Stimulated activated naive CD8-positive, alpha-beta T cell treated with anti-CD3 and anti-CD28 coated beads, Interleukin-15, amount 100 ng/mL, for 72 hours (primary cell): ENCODE measurements around the gene PTPRN2.

Source experiments
- ATAC-seq: fragments of 150-1000 bp; cut with Tn5 transposase; 2 replicates; pipeline ENCODE4 v1.10.0; 2021; ENCODE audit warnings: mild to moderate bottlenecking, moderate library complexity
- DNase-seq, 2 donors: peaks; one replicate each; pipeline ENCODE4 v3.0.0; 2021 to 2022
- H3K27ac Mint-ChIP-seq, 2 donors: one replicate each; pipeline ENCODE4 v1.8.0; 2022; ENCODE audit warnings: mild to moderate bottlenecking in 2 of 2, mixed read lengths in 2 of 2, moderate library complexity in 2 of 2
- H3K27me3 Mint-ChIP-seq: one replicate; pipeline ENCODE4 v1.8.0; 2022; ENCODE audit warnings: mixed read lengths
- H3K4me1 Mint-ChIP-seq: one replicate; pipeline ENCODE4 v1.8.0; 2022; ENCODE audit warnings: mild to moderate bottlenecking, mixed read lengths
- H3K4me3 Mint-ChIP-seq, 2 donors: one replicate each; pipeline ENCODE4 v1.8.0; 2022; ENCODE audit warnings: mild to moderate bottlenecking in 2 of 2, mixed read lengths in 2 of 2, moderate library complexity in 1 of 2
- H3K9me3 Mint-ChIP-seq, 2 donors: one replicate each; pipeline ENCODE4 v1.8.0; 2022; ENCODE audit warnings: mixed read lengths in 2 of 2

Gene PTPRN2

DNA sequence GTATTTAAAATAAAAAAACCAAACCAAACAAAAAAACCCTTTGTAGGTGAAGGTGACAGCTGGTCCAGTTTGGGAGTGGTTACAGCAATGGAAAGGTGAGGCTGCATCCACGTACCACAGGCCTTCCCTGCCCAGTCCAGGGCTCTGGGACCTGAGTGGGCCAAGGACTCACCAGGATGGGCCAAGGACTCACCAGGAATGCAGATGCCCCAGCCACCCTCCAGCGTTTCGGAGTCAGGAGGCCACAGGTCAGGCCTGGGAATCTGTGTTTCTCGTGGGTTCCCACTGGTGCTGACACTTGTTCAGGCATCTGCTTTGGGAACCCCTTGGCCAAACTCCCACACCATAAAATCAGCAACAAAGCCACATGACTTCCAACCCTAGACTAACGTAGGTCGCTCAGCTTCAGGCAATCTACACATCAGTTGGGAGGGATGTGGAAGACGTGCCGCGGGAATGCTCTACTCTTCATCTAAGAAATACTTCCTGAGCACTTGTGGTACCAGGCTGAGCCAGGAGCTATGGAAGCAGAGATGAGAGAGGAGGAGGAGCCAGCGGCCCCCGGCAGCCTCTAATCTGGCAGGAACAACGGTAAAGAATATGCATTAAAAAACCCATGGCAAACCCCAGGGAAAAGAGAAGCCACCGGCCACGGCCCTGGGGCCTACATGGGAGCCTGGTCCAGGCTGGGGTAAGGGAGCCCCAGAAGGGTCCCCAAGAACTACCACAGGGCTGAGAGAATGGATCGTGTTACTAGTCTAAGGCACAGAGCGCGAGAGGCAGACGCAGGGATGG lies 473.4 kb downstream of the PTPRN2 start:
- DNase-seq, result no peak
- H3K9me3 Mint-ChIP-seq, result peaks cover 21 to 50% of the 10 kb centered on the region in 2 donors
- ATAC-seq, result no peak
- no peaks in the 10 kb centered on the region for H3K4me1 Mint-ChIP-seq
- H3K4me3 Mint-ChIP-seq, result no peak overlapping the region
- no peaks in the 10 kb centered on the region for H3K27me3 Mint-ChIP-seq
- H3K27ac Mint-ChIP-seq, result no peak overlapping the region

DNA sequence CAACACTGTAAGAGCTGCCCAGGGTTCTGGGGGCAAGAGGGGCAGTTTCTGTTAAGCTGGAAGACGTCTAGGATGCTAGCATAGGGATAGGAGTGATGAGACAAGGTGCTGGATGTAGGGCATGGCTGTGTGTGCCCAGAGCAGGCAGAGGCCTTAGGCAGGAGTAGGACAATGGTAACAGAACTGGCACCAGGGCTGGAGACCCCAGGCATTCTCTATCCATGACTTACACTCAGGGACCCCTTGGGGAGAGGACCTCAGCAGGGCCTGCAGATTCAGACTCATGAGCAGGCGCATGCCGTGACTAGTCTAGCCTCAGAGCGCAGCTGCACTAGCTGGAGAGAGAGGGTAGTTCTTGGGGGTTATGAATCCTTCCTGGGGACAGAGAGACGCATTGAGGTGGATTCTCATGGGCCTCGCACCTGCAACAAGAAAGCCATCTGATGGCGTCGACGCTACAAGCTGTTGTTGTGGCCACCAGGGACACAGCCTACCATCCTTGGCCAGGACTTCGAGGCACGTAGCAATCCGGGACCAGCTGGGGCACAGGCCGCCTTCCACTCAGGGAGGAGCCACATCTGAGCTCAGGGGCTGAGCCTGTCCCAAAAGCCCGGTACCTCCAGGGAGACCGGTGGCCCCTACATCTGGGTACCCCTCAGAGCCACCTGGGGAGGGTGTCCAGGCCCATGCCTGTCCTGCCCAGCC lies 474.1 kb downstream of the PTPRN2 start:
- ATAC-seq (no peak), DNase-seq (no peak)
- no peaks in the 10 kb centered on the region for H3K27me3 Mint-ChIP-seq
- H3K27ac Mint-ChIP-seq, result peak overlapping the region; percentile 21 to 48
- H3K9me3 Mint-ChIP-seq, result peaks cover 18 to 46% of the 10 kb centered on the region in 2 donors
- H3K4me1 Mint-ChIP-seq, result no peaks in the 10 kb centered on the region
- no peak overlapping the region for H3K4me3 Mint-ChIP-seq

DNA sequence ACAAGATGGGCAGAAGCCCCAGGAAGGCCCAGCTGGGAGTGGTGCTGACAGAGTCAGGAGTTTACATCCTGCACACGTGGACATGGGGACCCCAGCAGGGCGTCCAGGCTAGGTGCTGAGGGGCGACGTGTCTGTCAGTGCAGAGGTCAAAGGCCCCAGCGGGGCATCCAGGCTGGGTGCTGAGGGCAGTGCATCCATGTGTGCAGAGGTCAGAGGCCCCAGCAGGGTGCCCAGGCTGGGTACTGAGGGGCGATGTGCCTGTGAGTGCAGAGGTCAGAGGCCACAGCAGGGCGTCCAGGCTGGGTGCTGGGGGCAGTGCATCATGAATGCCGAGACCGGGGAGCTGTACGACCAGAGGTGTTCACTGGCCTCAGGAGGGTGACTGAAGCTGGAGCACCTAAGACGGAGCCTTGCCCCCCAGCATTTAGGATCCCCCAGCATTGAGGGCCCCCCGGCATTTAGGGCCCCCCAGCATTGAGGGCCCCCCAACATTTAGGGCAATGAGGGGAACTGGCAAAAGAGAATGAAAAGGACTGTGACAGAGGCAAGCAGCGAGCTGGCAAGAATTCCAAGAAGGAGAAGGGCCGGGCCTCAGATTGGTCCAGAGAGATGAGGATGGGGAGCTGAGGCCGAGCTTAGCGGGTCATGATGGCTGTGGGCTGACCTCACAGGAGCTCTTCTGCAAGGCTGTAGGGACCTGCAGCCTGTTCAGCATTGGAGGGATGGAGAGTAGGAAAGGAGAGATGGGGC lies 474.9 kb downstream of the PTPRN2 start:
- peaks cover 18 to 46% of the 10 kb centered on the region in 2 donors for H3K9me3 Mint-ChIP-seq
- ATAC-seq (peak; percentile 31), DNase-seq (no peak)
- no peak overlapping the region for H3K4me3 Mint-ChIP-seq
- H3K4me1 Mint-ChIP-seq, result no peaks in the 10 kb centered on the region
- no peaks in the 10 kb centered on the region for H3K27me3 Mint-ChIP-seq
- peak overlapping the region in 1 of 2 donors; percentile 21 for H3K27ac Mint-ChIP-seq

DNA sequence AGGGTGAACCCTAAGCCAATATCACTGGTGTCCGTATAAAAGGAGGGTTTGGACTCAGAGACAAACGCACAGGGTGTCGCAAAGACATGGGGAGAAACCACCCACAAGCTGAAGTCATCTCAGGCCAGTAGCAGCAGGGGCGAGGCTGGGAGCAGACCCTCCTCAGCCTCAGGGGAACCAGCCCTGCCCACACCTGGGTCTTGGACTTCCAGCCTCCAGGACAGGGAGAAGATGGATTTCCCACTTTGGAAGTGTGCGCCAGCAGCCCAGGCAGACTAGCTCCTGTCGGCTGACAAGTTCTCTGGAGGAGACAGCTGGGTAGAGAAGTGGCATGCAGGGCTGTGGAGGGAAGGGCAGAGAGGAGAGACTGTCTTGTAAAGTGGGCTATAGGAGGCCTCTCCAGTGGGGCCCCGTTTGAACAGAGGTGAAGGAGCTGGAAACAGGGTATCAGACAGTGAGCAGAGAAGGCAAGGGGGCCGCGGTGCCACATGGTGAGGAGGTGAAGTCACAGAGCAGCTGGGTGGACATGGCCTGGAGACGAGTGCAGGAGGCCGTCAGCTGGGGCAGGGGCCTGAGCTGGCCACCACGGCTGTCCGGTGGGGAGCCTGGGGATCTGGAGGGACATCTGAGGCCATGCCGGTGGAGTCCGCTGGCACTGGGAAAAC lies 475.6 kb downstream of the PTPRN2 start:
- no peaks in the 10 kb centered on the region for H3K4me1 Mint-ChIP-seq
- H3K9me3 Mint-ChIP-seq, result peaks cover 14 to 40% of the 10 kb centered on the region in 2 donors
- H3K27me3 Mint-ChIP-seq, result no peaks in the 10 kb centered on the region
- no peak for DNase-seq
- H3K27ac Mint-ChIP-seq, result peak overlapping the region in 1 of 2 donors; percentile 88
- no peak for ATAC-seq
- H3K4me3 Mint-ChIP-seq, result no peak overlapping the region

DNA sequence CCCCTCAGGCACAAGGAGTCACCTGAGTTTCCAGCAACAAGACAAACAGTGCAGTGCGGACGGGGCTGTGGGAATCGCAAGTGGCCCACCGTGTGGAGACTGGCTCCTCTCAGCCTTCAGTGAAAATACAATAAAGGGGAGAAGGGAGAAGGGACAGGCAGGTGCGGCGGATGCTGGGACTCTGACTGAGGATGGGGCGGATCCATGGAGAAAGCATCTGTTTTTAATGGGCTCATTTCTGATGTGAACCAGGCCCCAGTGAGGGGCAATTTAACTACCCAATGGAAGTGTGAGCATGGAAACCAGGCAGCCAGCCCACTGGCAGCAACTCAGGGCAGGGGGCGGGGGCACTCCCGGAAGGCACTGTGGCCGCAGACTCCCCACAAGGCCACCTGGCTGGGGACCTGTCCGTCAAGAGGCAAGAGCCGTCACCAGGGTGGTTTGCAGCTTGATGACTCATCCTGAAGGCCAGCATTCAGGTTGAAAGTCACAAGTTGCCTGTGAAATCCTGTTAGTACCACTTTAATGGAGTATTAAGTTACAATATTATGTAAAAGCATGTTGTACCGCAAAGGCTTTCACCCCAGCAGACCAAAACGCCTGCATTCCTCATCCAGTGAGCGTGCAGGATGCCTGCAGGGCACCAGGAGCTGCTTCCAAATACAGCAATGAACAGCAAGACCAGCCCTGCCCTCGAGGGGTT lies 476.4 kb downstream of the PTPRN2 start:
- H3K4me1 Mint-ChIP-seq, result no peaks in the 10 kb centered on the region
- H3K4me3 Mint-ChIP-seq, result no peak overlapping the region
- no peaks in the 10 kb centered on the region for H3K27me3 Mint-ChIP-seq
- DNase-seq, result no peak
- no peak overlapping the region for H3K27ac Mint-ChIP-seq
- peaks cover 9 to 33% of the 10 kb centered on the region in 2 donors for H3K9me3 Mint-ChIP-seq
- ATAC-seq, result no peak

DNA sequence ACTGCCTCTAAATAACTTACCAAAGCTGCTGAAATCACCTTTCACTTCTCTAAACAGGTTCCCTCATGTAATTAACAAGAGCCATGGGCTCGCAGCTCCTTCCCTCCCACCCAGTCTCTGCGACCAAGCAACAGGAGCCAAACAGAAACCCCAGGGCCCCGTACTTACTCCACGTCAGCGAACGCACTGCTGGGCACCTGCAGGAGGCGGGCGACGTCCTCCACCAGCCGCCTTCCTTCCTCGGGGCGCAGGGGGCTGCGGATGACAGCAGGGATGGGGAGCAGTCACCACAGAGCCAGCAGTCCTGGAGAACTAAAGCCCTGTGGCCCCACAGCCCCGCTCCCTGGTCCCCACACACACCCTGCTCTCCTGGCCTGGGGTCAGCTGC lies 477.0 kb downstream of the PTPRN2 start:
- no peak for DNase-seq
- H3K9me3 Mint-ChIP-seq, result peaks cover 8 to 30% of the 10 kb centered on the region in 2 donors
- no peaks in the 10 kb centered on the region for H3K4me1 Mint-ChIP-seq
- H3K4me3 Mint-ChIP-seq, result no peak overlapping the region
- no peak for ATAC-seq
- no peaks in the 10 kb centered on the region for H3K27me3 Mint-ChIP-seq
- H3K27ac Mint-ChIP-seq, result no peak overlapping the region

DNA sequence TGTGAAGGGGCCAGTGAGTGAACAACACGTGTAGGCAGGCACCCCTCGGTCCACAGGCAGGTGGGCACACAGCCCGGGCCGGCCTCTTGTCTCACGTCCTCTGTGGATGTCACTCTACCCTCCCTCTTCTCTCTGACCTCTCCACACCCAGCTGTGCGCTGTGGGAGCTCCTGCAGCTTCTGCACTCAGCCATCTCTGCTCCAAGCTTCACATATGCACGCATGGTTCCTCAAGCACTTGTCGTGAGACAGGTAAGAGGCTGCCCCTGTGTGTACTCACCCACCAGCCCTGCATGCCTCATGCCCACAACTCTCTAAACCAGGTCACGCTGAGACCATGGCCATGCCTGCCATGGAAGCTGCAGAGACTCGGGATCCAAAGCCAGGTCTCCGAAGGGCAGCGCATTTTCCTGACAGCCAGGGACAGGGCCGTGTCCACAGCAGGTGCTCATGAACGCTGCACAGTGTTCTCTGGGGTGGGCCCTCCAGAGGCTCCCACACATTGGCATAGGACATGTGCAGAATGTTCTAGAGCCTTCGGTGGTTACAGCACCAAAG lies 477.5 kb downstream of the PTPRN2 start:
- ATAC-seq (no peak), DNase-seq (no peak)
- Mint-ChIP-seq H3K27ac (no peak overlapping the region), H3K27me3 (no peaks in the 10 kb centered on the region), H3K4me1 (no peaks in the 10 kb centered on the region), H3K9me3 (peaks cover 3 to 25% of the 10 kb centered on the region in 2 donors), H3K4me3 (no peak overlapping the region)

DNA sequence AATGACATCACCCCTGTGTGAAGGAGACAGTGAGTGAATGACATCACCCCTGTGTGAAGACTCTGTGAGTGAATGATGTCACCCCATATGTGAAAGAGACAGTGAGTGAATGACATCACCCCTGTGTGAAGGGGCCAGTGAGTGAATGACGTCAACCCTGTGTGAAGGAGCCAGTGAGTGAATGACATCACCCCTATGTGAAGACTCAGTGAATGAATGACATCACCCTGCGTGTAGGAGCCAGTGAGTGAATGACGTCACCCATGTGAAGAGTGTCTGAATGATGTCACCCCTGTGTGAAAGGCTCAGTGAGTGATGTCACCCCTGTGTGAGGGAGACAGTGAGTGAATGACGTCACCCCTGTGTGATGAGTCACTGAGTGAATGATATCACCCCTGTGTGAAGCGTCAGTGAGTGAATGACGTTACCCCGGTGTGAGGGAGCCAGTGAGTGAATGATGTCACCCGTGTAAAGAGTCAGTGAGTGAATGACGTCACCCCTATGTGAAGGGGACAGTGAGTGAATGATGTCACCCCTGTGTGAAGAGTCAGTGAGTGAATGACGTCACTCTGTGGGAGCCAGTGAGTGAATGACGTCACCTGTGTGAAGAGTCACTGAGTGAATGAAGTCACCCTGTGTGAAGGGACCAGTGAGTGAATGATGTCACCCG lies 478.1 kb downstream of the PTPRN2 start:
- no peak overlapping the region for H3K4me3 Mint-ChIP-seq
- no peak overlapping the region for H3K27ac Mint-ChIP-seq
- H3K27me3 Mint-ChIP-seq, result no peaks in the 10 kb centered on the region
- ATAC-seq (peak; percentile 16), DNase-seq (no peak)
- H3K9me3 Mint-ChIP-seq, result peaks cover 0 to 19% of the 10 kb centered on the region in 2 donors
- H3K4me1 Mint-ChIP-seq, result no peaks in the 10 kb centered on the region

DNA sequence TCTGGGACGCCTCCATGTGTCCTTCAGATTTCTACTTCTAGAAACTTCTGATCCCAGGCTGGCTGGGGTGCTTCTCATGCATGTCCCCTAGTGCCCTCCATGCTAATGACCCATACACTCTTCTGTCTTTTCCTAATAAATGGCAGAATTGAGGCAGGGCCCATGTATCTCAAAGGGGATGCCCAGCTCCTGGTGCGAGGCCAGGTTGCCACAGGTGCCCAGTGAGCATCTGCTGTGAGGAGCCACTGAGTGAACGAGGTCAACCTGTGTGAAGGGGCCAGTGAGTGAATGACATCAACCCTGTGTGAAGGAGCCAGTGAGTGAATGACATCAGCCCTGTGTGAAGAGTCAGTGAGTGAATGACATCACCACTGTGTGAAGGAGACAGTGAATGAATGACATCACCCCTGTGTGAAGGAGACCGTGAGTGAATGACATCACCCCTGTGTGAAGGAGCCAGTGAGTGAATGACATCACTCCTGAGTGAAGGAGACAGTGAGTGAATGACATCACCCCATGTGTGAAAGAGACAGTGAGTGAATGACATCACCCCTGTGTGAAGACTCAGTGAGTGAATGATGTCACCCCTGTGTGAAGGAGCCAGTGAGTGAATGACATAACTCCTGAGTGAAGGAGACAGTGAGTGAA lies 478.9 kb downstream of the PTPRN2 start:
- Mint-ChIP-seq H3K27me3 (no peaks in the 10 kb centered on the region), H3K27ac (peak overlapping the region in 1 of 2 donors; percentile 79), H3K4me3 (no peak overlapping the region), H3K4me1 (no peaks in the 10 kb centered on the region), H3K9me3 (peaks cover 0 to 16% of the 10 kb centered on the region in 2 donors)
- ATAC-seq (no peak), DNase-seq (no peak)

DNA sequence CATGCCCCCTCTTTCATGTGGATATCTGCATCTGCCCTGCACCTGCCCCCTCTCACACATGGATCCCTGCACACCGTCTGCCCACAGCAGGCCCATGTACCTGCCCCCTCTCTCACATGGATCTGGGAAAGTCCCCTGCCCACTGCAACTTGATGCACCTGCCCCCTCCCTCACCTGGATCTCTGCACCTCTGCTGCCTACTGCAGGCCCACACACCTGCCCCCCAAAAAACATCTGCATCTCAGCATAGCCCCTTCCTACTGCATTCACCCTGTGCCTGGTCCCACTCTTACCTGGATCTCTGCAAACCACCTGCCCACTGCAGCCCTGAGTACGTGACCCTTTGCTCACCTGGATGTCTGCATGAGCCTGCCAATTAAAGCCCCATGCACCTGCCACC lies 479.8 kb downstream of the PTPRN2 start:
- peak overlapping the region in 1 of 2 donors; percentile 79 for H3K27ac Mint-ChIP-seq
- peaks cover 0 to 7% of the 10 kb centered on the region in 2 donors for H3K9me3 Mint-ChIP-seq
- ATAC-seq (no peak), DNase-seq (no peak)
- H3K4me3 Mint-ChIP-seq, result no peak overlapping the region
- H3K27me3 Mint-ChIP-seq, result no peaks in the 10 kb centered on the region
- H3K4me1 Mint-ChIP-seq, result no peaks in the 10 kb centered on the region

DNA sequence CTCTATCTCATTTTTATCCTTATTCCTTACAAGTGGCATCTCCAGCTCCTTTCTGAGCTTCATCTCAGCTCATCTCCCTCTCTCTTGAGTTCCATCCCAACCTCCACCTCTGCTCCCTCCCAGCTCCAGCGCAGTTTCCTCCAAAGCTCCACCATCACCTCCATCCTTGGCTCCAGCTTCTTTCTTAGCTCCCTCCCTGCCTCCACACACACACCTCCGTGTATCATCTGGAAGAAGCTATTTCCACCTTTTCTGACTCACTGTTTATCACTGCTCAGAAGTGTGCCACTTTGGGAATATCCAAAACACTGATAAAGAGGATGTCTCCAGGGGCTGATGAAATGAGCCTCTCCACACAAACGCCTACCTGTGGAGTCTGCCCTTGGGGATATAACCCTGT lies 481.4 kb downstream of the PTPRN2 start:
- H3K27me3 Mint-ChIP-seq, result no peaks in the 10 kb centered on the region
- no peak overlapping the region for H3K4me3 Mint-ChIP-seq
- H3K9me3 Mint-ChIP-seq, result peaks cover 0 to 6% of the 10 kb centered on the region in 2 donors
- DNase-seq, result no peak
- H3K4me1 Mint-ChIP-seq, result no peaks in the 10 kb centered on the region
- no peak for ATAC-seq
- no peak overlapping the region for H3K27ac Mint-ChIP-seq

DNA sequence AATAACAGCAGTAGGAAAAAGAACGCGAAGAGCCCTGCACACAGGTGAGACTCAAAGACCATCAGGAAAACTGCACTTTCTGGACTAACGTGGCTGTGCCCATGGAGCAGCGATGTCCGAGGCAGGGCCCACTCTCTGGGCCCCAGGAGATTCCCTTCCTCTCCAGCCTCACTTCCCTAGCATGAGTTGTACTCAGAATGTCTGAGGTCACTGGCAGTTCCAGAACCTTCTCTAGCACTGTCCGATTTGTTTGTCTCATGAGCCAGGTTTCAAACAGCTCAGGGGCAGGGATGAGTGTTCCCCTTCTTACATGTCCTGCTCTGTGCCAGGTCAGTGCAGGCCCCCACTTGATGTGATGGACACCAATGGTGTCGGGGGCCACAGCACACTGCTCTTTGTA lies 484.2 kb downstream of the PTPRN2 start:
- H3K4me3 Mint-ChIP-seq, result no peak overlapping the region

DNA sequence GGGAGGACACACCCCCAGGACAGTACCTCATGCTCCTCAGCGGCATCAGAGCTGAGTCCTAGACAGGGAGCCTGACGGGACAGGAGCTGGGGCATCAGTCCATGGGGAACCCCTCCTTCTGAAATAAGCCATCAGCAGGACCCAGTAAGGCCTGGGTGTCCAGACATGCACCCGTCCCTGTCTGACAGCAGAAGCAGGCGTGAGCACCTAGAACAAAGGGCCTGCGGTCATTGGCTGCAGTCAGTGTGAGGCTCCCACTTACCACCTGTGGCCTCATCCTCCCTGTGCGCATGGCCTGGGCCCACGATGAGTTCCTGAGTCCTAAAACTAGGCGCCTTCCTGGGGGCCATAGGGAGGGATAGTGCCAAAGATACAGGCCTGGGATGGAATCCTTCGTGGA lies 484.7 kb downstream of the PTPRN2 start:
- H3K27me3 Mint-ChIP-seq, result peaks cover 10% of the 10 kb centered on the region
- no peaks in the 10 kb centered on the region for H3K4me1 Mint-ChIP-seq
- ATAC-seq, result no peak
- no peak overlapping the region for H3K4me3 Mint-ChIP-seq
- H3K9me3 Mint-ChIP-seq, result no peaks in the 10 kb centered on the region
- H3K27ac Mint-ChIP-seq, result no peak overlapping the region
- no peak for DNase-seq

More for the DNA sequence above, 484.2 kb downstream of the PTPRN2 start:
- Mint-ChIP-seq H3K27ac (no peak overlapping the region), H3K27me3 (peaks cover 10% of the 10 kb centered on the region), H3K4me1 (no peaks in the 10 kb centered on the region), H3K9me3 (no peaks in the 10 kb centered on the region)
- DNase-seq (no peak), ATAC-seq (no peak)
